GM12878 (cell line): ENCODE results near the gene NCAPH2. TPM values are rescaled to one million over a fixed set of nuclear protein-coding genes. Genes with fewer than 3 reads are reported as not detected.

Experiments
- ATAC-seq: fragments of 200-7000 bp; cut with Tn5 transposase; 3 replicates; pipeline ENCODE4 v1.9.1; 2020; ENCODE audit warnings: mild to moderate bottlenecking, moderate library complexity
- BruUV-seq: library from RNA; stranded (reverse); fragments of 400-500 nt; replicated peaks from 2 replicates; lab custom pipeline; 2021; lab: Mats Ljungman, UMichigan
- CTCF ChIA-PET: fragments of 300-600 bp; sonication (Branson Sonifier 250); formaldehyde crosslinking; extraction: SDS; loops from one replicate; lab custom pipeline; 2021; ENCODE audit warnings: inconsistent platforms; lab: Yijun Ruan, JAX
- POLR2A ChIA-PET: fragments of 350-600 bp; formaldehyde crosslinking; extraction: SDS; loops from one replicate; lab custom pipeline; 2021; ENCODE audit warnings: inconsistent platforms; lab: Charles Lee
- RAD21 ChIA-PET: fragments of 300-600 bp; sonication (Branson Sonifier 250); formaldehyde crosslinking; loops from one replicate; lab custom pipeline; 2023; ENCODE audit warnings: antibody characterized with exemption; ENCODE audit not compliant: unreplicated experiment; lab: Charles Lee
- SMC1A ChIA-PET: fragments of 300-600 bp; sonication (Branson Sonifier 250); formaldehyde crosslinking; loops from one replicate; lab custom pipeline; 2023; ENCODE audit not compliant: unreplicated experiment, uncharacterized antibody; lab: Charles Lee
- DNase-seq: peaks from one replicate; pipeline ENCODE4 v3.0.0-alpha.2; 2011; ENCODE audit warnings: low read depth, low spot score
- FAIRE-seq: peaks from 3 replicates; lab custom pipeline; 2011; peaks lifted over from hg19 to GRCh38; lab: Jason Lieb, UNC
- H2AFZ ChIP-seq: 2 replicates; pipeline ENCODE4 v1.6.0; 2011; ENCODE audit warnings: low read depth, low read length, control low read depth; ENCODE audit not compliant: control insufficient read depth
- H3K27ac ChIP-seq: 2 replicates; pipeline ENCODE4 v1.5.1; 2011; ENCODE audit warnings: control low read depth; ENCODE audit not compliant: control insufficient read depth, insufficient read depth
- H3K27me3 ChIP-seq, 2 experiments: replicated peaks in 1 of 2; 2 replicates each; pipeline versions ENCODE4 v1.6.0 to v1.6.1; 2011; ENCODE audit warnings: low read length in 1 of 2; ENCODE audit not compliant: control insufficient read depth in 2 of 2, insufficient read depth in 2 of 2
- H3K36me3 ChIP-seq, 2 experiments: 2 replicates each; pipeline ENCODE4 v1.5.1; 2011; ENCODE audit warnings: low read length in 1 of 2; ENCODE audit not compliant: control insufficient read depth in 2 of 2, insufficient read depth in 2 of 2
- H3K4me1 ChIP-seq: 2 replicates; pipeline ENCODE4 v1.6.1; 2011; ENCODE audit warnings: mild to moderate bottlenecking, low read length, moderate library complexity, mixed read lengths; ENCODE audit not compliant: control insufficient read depth, insufficient read depth
- H3K4me2 ChIP-seq: 2 replicates; pipeline ENCODE4 v1.6.0; 2011; ENCODE audit warnings: control low read depth; ENCODE audit not compliant: control insufficient read depth, insufficient read depth
- H3K4me3 ChIP-seq: fragments of 200-600 bp; sonication (generic); 2 replicates; pipeline ENCODE4 v1.5.1; 2016
- H3K79me2 ChIP-seq: 2 replicates; pipeline ENCODE4 v1.6.0; 2011; ENCODE audit warnings: low read length; ENCODE audit not compliant: control insufficient read depth, insufficient read depth
- H3K9ac ChIP-seq: 2 replicates; pipeline ENCODE4 v1.8.0; 2011; ENCODE audit warnings: low read length, control low read depth, mixed read lengths; ENCODE audit not compliant: control insufficient read depth, insufficient read depth
- H3K9me3 ChIP-seq: replicated peaks from 3 replicates; pipeline ENCODE4 v1.5.1; 2011; ENCODE audit warnings: mild to moderate bottlenecking, low read length; ENCODE audit not compliant: control insufficient read depth, insufficient read depth
- H4K20me1 ChIP-seq: 2 replicates; pipeline ENCODE4 v1.6.0; 2011; ENCODE audit not compliant: control insufficient read depth, insufficient read depth
- IKZF1 ChIP-seq: fragments of 450-650 bp; conservative IDR thresholded peaks from 2 replicates; pipeline ENCODE4 v1.6.1; 2017; ENCODE audit warnings: antibody characterized with exemption, mild to moderate bottlenecking
- NR2C2 ChIP-seq: IDR thresholded peaks from 2 replicates; pipeline ENCODE4 v1.6.1; 2011; ENCODE audit warnings: borderline replicate concordance, low read depth; ENCODE audit not compliant: control insufficient read depth, insufficient read length
- SMAD5 ChIP-seq: IDR thresholded peaks from 2 replicates; pipeline ENCODE4 v1.6.1; 2016; ENCODE audit warnings: antibody characterized with exemption, low read depth
- SP1 ChIP-seq: IDR thresholded peaks from one replicate; pipeline ENCODE4 v1.6.1; 2011; ENCODE audit warnings: low read depth, low read length
- STAT3 ChIP-seq: IDR thresholded peaks from 2 replicates; pipeline ENCODE4 v1.6.1; 2011; ENCODE audit warnings: low read depth, low read length, improper control_type of control experiment
- TCF7 ChIP-seq: IDR thresholded peaks from 2 replicates; pipeline ENCODE4 v1.6.1; 2014; ENCODE audit warnings: antibody characterized with exemption, borderline replicate concordance
- YBX1 ChIP-seq: fragments of 450-650 bp; IDR thresholded peaks from 2 replicates; pipeline ENCODE4 v1.6.1; 2016; ENCODE audit warnings: antibody characterized with exemption
- WGBS: methylation state at CpG from one replicate; pipeline ENCODE4 v1.1.6; 2016; ENCODE audit warnings: low lambda C conversion rate; ENCODE audit not compliant: insufficient replicate concordance, insufficient coverage; ENCODE audit errors: missing lambda C conversion rate; 5-methylcytosine and 5-hydroxymethylcytosine counted together
- in situ Hi-C: fragments of 300-500 bp; cut with MboI; formaldehyde crosslinking; loops from 9 replicates; pipeline ENCODE4 v1.14.3; 2018; ENCODE audit warnings: mixed read lengths
- intact Hi-C: fragments of 100-400 bp; cut with micrococcal nuclease; formaldehyde crosslinking; loops from one replicate; pipeline ENCODE4 v1.14.2; 2022; ENCODE audit not compliant: unreplicated experiment
- polyA plus RNA-seq, 11 experiments: library from polyadenylated mRNA; depleted of rRNA in 4 of 11; unstranded in 6 of 11; stranded (reverse) in 5 of 11; fragments of >200 nt; fragmentation: Nextera tagmentation in 4 of 11; fragmentation: Illumina TruSeq in 1 of 11; extraction: Ambion mirVana in 4 of 11; extraction: Trizol in 1 of 11; gene quantifications; 1 replicate in 1 of 11; 2 replicates in 10 of 11; pipeline versions ENCODE4 v1.2.1 to v1.2.3, GENCODE V29; 2011 to 2016; ENCODE audit warnings: inconsistent platforms in 2 of 11, missing spikeins in 2 of 11, low read depth in 1 of 11
- total RNA-seq, 4 experiments: library from RNA; depleted of rRNA in 3 of 4; stranded (reverse); fragments of >200 nt in 3 of 4; fragmentation: Illumina TruSeq in 1 of 4; extraction: Trizol in 1 of 4; gene quantifications; 2 replicates each; pipeline versions ENCODE4 v1.2.1 to v1.2.3, GENCODE V29; 2013 to 2021
- TF ChIP-seq, protein P1 (sequence below): fragments of 450-650 bp; IDR thresholded peaks from 2 replicates; pipeline ENCODE4 v1.6.1; 2017; ENCODE audit warnings: mild to moderate bottlenecking, moderate library complexity
- TF ChIP-seq, protein P2 (sequence below): fragments of 450-650 bp; IDR thresholded peaks from 2 replicates; pipeline ENCODE4 v1.6.1; 2017; ENCODE audit warnings: mild to moderate bottlenecking, moderate library complexity
- TF ChIP-seq, protein P3 (sequence below): IDR thresholded peaks from 2 replicates; pipeline ENCODE4 v1.6.1; 2011; ENCODE audit warnings: low read depth, mild to moderate bottlenecking, low read length, moderate library complexity, borderline replicate concordance; ENCODE audit errors: extremely low read depth

NCAPH2 gene
- total and polyA plus RNA-seq, 10 of the 15 experiments (the other 5 are each of a cell fraction or from before 2014, with no cell fraction given): 5.0 to 110 (median 59.9) TPM

DNA sequence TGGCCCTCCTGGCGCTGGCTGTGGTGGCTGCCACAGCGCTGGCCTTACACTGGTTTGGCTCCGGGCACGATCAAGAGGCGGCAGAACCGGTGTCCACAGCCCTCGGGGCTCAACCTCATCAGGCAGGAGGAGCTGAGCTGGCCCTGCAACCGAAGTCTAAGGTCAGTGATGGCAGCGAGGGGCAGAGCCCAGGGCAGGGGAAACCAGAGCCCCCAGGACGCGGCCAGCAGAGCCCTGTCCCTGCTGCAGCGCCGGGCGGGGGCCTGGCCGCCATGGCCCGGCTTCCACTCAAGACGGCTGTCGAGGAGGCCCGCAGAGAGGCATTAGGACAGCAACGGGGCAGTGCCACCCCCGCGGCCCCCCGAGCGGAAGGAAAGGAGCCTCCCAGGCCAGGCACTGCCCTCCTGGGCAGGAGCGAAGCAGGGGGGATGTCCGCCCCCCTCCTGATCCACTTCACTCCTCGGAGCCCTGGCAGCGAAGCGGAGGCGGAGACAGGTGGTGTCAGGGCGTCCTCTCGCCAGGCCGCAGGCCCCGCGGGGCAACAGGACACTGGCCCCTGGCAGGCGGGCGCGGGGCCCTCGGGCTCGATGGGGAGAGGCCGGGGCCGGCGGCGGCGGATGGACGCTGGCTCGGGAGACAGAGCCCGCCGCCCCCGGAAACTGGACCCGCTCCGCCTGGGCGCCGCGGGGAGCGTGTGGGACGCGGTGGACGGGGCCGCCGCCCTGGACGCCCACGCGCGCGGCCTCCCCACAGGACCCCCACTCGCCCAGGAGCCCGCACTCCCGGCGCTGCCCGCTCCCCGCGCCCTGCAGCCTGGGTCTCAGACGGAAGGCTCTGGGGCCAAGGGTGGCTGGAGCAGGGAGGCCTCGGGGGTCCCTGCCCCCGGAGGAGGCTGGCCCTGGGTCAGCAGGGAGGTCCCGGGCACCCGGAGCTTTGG lies 38.6 kb downstream of the NCAPH2 start:
- in situ Hi-C loops: no loop called here
- Histone ChIP-seq H3K27ac (no peak overlapping the region), H3K9ac (no peak overlapping the region), H3K4me3 (no peak overlapping the region), H3K4me1 (peaks cover 36% of the 10 kb centered on the region), H3K36me3 (no peaks in the 10 kb centered on the region), H3K9me3 (no peaks in the 10 kb centered on the region), H2AFZ (no peak overlapping the region), H3K27me3 (peaks cover 0 to 1% of the 10 kb centered on the region in 2 experiments; a peak in 1 of 4 replicates), H3K4me2 (no peak overlapping the region), H3K79me2 (peaks cover 5% of the 10 kb centered on the region), H4K20me1 (no peaks in the 10 kb centered on the region)
- no TSS peak for BruUV-seq
- POLR2A ChIA-PET: interaction anchor here (0.9 to 2.5 kb wide), 9 partner anchors 8 to 75 kb away, joined by 3 to 15 read pairs (median 10); partner anchors contain the start of genes LMF2, NCAPH2, SCO2 and TYMP
- CTCF ChIA-PET: interaction anchor here (0.8 to 2.2 kb wide), 6 partner anchors 17 to 76 kb away, joined by 3 to 9 read pairs (median 6); partner anchors contain the start of genes SCO2 and SYCE3
- intact Hi-C loops: no loop called here
- TF ChIP-seq STAT3: no peak
- no peak for TF ChIP-seq YBX1
- TF ChIP-seq, protein P1, sequence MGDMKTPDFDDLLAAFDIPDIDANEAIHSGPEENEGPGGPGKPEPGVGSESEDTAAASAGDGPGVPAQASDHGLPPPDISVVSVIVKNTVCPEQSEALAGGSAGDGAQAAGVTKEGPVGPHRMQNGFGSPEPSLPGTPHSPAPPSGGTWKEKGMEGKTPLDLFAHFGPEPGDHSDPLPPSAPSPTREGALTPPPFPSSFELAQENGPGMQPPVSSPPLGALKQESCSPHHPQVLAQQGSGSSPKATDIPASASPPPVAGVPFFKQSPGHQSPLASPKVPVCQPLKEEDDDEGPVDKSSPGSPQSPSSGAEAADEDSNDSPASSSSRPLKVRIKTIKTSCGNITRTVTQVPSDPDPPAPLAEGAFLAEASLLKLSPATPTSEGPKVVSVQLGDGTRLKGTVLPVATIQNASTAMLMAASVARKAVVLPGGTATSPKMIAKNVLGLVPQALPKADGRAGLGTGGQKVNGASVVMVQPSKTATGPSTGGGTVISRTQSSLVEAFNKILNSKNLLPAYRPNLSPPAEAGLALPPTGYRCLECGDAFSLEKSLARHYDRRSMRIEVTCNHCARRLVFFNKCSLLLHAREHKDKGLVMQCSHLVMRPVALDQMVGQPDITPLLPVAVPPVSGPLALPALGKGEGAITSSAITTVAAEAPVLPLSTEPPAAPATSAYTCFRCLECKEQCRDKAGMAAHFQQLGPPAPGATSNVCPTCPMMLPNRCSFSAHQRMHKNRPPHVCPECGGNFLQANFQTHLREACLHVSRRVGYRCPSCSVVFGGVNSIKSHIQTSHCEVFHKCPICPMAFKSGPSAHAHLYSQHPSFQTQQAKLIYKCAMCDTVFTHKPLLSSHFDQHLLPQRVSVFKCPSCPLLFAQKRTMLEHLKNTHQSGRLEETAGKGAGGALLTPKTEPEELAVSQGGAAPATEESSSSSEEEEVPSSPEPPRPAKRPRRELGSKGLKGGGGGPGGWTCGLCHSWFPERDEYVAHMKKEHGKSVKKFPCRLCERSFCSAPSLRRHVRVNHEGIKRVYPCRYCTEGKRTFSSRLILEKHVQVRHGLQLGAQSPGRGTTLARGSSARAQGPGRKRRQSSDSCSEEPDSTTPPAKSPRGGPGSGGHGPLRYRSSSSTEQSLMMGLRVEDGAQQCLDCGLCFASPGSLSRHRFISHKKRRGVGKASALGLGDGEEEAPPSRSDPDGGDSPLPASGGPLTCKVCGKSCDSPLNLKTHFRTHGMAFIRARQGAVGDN: no peak
- TF ChIP-seq SMAD5: no peak
- no peak for TF ChIP-seq NR2C2
- TF ChIP-seq, protein P2, sequence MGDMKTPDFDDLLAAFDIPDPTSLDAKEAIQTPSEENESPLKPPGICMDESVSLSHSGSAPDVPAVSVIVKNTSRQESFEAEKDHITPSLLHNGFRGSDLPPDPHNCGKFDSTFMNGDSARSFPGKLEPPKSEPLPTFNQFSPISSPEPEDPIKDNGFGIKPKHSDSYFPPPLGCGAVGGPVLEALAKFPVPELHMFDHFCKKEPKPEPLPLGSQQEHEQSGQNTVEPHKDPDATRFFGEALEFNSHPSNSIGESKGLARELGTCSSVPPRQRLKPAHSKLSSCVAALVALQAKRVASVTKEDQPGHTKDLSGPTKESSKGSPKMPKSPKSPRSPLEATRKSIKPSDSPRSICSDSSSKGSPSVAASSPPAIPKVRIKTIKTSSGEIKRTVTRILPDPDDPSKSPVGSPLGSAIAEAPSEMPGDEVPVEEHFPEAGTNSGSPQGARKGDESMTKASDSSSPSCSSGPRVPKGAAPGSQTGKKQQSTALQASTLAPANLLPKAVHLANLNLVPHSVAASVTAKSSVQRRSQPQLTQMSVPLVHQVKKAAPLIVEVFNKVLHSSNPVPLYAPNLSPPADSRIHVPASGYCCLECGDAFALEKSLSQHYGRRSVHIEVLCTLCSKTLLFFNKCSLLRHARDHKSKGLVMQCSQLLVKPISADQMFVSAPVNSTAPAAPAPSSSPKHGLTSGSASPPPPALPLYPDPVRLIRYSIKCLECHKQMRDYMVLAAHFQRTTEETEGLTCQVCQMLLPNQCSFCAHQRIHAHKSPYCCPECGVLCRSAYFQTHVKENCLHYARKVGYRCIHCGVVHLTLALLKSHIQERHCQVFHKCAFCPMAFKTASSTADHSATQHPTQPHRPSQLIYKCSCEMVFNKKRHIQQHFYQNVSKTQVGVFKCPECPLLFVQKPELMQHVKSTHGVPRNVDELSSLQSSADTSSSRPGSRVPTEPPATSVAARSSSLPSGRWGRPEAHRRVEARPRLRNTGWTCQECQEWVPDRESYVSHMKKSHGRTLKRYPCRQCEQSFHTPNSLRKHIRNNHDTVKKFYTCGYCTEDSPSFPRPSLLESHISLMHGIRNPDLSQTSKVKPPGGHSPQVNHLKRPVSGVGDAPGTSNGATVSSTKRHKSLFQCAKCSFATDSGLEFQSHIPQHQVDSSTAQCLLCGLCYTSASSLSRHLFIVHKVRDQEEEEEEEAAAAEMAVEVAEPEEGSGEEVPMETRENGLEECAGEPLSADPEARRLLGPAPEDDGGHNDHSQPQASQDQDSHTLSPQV: no peak
- no peak for TF ChIP-seq SP1
- no peak for TF ChIP-seq TCF7
- TF ChIP-seq, protein P3, sequence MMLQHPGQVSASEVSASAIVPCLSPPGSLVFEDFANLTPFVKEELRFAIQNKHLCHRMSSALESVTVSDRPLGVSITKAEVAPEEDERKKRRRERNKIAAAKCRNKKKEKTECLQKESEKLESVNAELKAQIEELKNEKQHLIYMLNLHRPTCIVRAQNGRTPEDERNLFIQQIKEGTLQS: no peak
- TF ChIP-seq IKZF1: no peak
- ATAC-seq (no peak), DNase-seq (no peak), FAIRE-seq (no peak)
- RAD21 ChIA-PET: interaction anchor here (1.9 to 2.1 kb wide), 2 partner anchors 7 to 75 kb away, joined by 7 to 10 read pairs; no protein-coding TSS in a partner anchor
- WGBS: 94% methylated on average over 68 of the region's 78 CpGs
- SMC1A ChIA-PET: interaction anchor here (2.0 to 2.4 kb wide), 3 partner anchors 14 to 73 kb away, joined by 4 to 14 read pairs (median 10); partner anchors contain the start of gene SCO2
